GM12875 (cell line): Measurements from ENCODE around the gene GRIN1.

Experiments
- H3K4me3 ChIP-seq: one replicate; pipeline ENCODE4 v1.5.1; 2011; ENCODE audit warnings: low read depth, low read length, control low read depth
- TF ChIP-seq, protein P1 (sequence below): IDR thresholded peaks from 2 replicates; pipeline ENCODE4 v1.5.1; 2011; ENCODE audit warnings: low read depth, mild to moderate bottlenecking, control low read depth, inconsistent platforms, low read length, moderate library complexity, borderline replicate concordance; ENCODE audit not compliant: insufficient read depth

Gene GRIN1

DNA sequence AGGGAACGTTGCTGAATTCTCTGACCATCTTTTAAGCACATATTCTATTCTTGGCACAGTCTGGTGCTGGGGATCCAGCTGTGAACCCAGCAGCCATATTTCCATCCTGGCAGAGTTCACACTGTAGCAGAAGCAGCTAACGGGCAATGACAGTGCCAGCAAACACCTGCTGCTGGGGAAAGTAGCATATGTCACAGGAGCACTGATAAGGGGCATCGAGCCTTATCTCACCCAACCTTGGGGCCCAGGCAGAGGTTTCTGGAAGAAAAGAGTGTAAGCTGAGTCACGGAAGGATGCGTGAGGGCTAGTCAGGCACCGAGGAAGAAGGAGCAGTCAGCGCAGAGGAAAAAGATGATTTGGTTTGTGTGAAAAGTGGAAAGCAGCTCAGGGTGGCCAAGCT lies 67.6 kb downstream of the GRIN1 start:
- TF ChIP-seq, protein P1, sequence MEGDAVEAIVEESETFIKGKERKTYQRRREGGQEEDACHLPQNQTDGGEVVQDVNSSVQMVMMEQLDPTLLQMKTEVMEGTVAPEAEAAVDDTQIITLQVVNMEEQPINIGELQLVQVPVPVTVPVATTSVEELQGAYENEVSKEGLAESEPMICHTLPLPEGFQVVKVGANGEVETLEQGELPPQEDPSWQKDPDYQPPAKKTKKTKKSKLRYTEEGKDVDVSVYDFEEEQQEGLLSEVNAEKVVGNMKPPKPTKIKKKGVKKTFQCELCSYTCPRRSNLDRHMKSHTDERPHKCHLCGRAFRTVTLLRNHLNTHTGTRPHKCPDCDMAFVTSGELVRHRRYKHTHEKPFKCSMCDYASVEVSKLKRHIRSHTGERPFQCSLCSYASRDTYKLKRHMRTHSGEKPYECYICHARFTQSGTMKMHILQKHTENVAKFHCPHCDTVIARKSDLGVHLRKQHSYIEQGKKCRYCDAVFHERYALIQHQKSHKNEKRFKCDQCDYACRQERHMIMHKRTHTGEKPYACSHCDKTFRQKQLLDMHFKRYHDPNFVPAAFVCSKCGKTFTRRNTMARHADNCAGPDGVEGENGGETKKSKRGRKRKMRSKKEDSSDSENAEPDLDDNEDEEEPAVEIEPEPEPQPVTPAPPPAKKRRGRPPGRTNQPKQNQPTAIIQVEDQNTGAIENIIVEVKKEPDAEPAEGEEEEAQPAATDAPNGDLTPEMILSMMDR: no peak
- H3K4me3 ChIP-seq: peak overlapping the region; percentile 83

DNA sequence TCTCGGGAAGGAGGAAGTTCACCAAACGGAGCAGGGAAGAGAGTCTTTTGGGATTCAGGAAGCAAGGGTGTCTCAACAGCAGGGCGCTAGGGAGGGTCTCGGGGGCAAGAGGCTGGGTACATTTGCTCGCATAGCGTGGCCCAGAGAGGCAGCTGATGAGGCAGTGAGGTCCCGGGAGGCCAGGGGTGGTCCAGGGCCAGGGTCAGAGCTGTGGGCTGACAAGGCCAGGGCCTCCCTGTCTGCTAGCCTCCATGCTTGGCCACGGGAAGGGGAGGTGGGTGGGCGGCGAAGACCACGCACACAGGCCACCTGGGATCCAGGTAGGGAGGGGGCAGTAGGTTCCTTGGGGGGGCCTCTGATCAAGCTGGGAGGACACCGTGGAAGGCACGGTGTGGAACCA lies 72.6 kb downstream of the GRIN1 start:
- TF ChIP-seq, protein P1: no peak
- no peak overlapping the region for H3K4me3 ChIP-seq

DNA sequence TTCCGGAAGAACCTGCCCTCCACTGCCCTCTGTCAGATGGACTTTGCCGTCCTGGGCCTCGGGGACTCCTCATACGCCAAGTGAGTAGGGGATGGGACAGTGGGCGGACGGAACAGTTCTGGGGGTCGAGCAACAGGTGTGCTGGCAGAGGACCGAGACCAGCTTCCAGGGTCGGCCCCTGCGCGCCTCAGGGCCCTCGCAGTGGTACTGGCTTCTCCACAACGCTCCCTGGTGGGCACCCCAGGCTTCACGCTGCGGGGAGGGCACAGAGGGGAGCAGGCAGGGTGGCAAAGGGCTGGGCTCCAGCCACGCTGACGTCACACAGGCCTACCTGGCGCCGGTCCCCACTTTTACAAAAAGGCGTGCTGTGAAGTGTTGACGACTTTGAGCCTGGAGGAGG lies 73.6 kb downstream of the GRIN1 start:
- no peak overlapping the region for H3K4me3 ChIP-seq
- TF ChIP-seq, protein P1: no peak

DNA sequence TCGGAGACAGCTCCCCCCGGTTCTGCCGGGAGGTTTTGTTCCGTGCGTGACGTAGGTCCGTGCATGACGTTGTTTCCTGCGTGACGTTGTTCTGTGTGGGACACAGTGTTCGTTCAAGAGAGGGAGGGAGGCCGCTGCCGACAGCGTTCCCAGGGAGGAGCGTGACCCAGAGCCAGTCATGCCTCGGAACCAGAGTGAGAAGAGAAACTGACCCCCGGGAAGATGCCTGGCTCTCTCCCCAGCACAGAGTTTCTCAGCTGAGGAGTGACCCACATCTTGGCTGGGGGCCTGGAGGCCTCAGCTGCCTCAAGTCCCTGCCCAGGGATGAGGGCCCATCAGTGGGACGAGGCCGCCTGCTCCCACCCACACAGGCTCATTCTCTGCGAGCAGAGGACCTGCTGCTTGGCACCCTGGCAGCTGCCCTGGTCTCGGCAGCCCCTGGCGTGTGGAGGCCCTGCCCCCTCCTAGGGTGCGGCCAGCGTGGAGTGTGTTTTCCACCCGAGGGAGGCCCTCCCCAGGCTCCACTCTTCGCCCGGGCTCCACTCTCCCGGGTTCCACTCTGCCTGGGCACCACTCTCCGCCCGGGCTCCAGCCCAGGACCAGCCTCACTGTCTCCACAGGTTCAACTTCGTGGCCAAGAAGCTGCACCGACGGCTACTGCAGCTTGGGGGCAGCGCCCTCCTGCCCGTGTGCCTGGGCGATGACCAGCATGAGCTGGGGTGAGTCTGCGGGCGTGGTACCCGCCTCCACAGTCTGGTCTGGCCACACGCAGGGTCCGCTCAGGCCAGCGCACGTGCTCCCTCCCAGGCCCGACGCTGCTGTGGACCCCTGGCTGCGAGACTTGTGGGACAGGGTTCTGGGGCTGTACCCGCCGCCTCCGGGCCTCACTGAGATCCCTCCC lies 74.5 kb downstream of the GRIN1 start:
- no peak overlapping the region for H3K4me3 ChIP-seq
- TF ChIP-seq, protein P1: no peak

DNA sequence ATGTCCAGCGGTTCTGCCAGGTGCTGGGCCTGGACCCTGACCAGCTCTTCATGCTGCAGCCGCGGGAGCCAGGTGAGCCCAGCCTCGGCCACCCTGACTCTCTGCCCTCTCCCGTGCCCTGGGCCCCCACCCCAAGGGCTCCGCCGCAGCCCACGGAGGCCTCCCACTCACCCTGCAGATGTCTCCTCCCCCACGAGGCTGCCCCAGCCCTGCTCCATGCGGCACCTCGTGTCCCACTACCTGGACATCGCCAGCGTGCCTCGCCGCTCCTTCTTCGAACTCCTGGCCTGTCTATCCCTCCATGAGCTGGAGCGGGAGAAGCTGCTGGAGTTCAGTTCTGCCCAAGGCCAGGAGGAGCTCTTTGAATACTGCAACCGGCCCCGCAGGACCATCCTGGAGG lies 75.7 kb downstream of the GRIN1 start:
- H3K4me3 ChIP-seq: no peak overlapping the region
- TF ChIP-seq, protein P1: no peak

DNA sequence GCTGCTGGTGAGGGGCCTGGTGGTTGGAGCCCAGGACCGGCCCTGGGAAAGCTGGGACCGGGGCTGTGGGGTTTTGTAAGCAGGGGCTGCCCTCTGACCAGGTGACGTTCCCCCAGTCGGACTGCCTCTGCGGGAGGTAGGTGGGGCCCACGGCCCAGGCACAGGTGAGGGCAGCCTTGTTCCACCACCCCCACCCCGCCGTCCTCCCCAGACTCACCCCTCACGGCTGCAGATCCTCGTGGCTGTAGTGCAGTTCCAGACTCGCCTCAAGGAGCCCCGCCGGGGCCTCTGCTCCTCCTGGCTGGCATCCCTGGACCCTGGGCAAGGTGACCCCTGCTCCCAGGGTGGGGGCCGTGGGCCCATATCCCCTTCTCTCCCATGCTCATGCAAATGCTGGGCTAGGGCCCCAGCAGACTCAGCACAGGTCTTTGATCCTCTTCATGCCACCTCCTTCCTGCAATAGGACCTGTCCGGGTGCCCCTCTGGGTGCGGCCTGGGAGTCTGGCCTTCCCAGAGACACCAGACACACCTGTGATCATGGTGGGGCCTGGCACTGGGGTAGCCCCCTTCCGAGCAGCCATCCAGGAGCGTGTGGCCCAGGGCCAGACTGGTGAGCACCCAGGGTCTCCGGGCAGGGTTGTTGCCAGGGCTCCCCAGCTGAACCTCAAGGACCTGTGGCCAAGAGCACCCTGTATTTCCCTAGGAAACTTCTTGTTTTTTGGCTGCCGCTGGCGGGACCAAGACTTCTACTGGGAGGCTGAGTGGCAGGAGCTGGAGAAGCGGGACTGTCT lies 76.4 kb downstream of the GRIN1 start:
- TF ChIP-seq, protein P1: no peak
- H3K4me3 ChIP-seq: no peak overlapping the region
